ENCODE measurements around the gene FAM228A. TPM values are rescaled to one million over a fixed set of nuclear protein-coding genes. Genes with fewer than 3 reads are reported as not detected.

Gene FAM228A
- total and polyA plus RNA-seq, 2 donors (not counting 1 experiment from before 2014, with no cell fraction given): 0.07 TPM; not detected in 1

DNA sequence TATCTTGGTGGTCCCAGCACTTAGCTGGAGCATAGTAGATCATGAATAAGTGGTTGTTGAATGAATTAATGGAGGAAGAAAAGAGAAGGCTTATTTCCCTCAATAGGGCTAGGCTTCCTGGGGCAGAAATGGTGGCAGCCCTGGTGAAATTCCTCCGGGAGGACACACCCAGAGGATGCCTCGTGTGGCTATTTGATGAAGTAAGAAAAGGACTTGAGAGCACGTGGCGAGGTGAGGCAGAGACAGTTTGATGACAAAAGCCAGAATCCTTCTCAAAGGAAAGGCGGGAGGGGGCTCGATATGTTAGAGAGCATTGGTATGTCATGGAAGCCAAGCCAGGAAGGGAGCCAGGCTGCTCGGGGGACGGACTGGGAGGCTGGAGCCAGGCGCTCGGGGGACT lies 14.7 kb downstream of the FAM228A start:
- TF ChIP-seq, protein P1, sequence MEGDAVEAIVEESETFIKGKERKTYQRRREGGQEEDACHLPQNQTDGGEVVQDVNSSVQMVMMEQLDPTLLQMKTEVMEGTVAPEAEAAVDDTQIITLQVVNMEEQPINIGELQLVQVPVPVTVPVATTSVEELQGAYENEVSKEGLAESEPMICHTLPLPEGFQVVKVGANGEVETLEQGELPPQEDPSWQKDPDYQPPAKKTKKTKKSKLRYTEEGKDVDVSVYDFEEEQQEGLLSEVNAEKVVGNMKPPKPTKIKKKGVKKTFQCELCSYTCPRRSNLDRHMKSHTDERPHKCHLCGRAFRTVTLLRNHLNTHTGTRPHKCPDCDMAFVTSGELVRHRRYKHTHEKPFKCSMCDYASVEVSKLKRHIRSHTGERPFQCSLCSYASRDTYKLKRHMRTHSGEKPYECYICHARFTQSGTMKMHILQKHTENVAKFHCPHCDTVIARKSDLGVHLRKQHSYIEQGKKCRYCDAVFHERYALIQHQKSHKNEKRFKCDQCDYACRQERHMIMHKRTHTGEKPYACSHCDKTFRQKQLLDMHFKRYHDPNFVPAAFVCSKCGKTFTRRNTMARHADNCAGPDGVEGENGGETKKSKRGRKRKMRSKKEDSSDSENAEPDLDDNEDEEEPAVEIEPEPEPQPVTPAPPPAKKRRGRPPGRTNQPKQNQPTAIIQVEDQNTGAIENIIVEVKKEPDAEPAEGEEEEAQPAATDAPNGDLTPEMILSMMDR (IDR thresholded peaks at IDR 0.05): no peak
- TF ChIP-seq EZH2 (IDR thresholded peaks at IDR 0.05; ENCODE audit: borderline replicate concordance, insufficient read depth, low read depth, low read length, poor library complexity, severe bottlenecking): no peak
- no peaks in the 10 kb centered on the region for H3K4me1 ChIP-seq (ENCODE audit: control insufficient read depth in 2 of 2, insufficient read depth in 2 of 2, low read length in 2 of 2)
- Mint-ChIP-seq H3K4me1 (no peaks in the 10 kb centered on the region), H3K9me3 (ENCODE audit: insufficient read depth) (peaks cover 5% of the 10 kb centered on the region), H3K4me3 (no peak overlapping the region), H3K27me3 (no peaks in the 10 kb centered on the region), H3K27ac (no peak overlapping the region)
- intact Hi-C loops (cut with micrococcal nuclease): no loop called here
- H3K36me3 ChIP-seq (replicated peaks in 1 of 2; ENCODE audit: control extremely low read depth in 1 of 2, control insufficient read depth in 1 of 2, extremely low read depth in 1 of 2, insufficient read depth in 2 of 2, low read length in 1 of 2): no peaks in the 10 kb centered on the region
- POLR2A ChIA-PET: no interaction called here
- H3K9ac ChIP-seq (ENCODE audit: low read length): no peak overlapping the region
- no peaks in the 10 kb centered on the region for H3K79me2 ChIP-seq (ENCODE audit: control insufficient read depth, insufficient read depth, low read length)
- H3K4me3 ChIP-seq (ENCODE audit: control extremely low read depth in 1 of 5, extremely low read depth in 1 of 5, insufficient read depth in 1 of 5, low read depth in 2 of 5, low read length in 4 of 5): no peak overlapping the region
- no peak overlapping the region for H2AFZ ChIP-seq (ENCODE audit: insufficient read depth, low read depth, low read length, poor library complexity, severe bottlenecking)
- no peaks in the 10 kb centered on the region for H4K20me1 ChIP-seq (ENCODE audit: control insufficient read depth, insufficient read depth, low read length, poor library complexity, severe bottlenecking)
- WGBS (ENCODE audit: insufficient coverage): 93% methylated on average over 10 of the region's 10 CpGs
- no peaks in the 10 kb centered on the region for H3K27me3 ChIP-seq (replicated peaks in 1 of 4; ENCODE audit: control extremely low read depth in 1 of 4, control insufficient read depth in 3 of 4, insufficient read depth in 4 of 4, low read length in 3 of 4)
- CTCF ChIA-PET: no interaction called here
- DNase-seq (no peak), ATAC-seq (ENCODE audit: low read depth) (no peak)
- H3K4me2 ChIP-seq (replicated peaks; ENCODE audit: low read depth, low read length, poor library complexity, severe bottlenecking): no peak overlapping the region
- no peaks in the 10 kb centered on the region for H3K9me3 ChIP-seq (ENCODE audit: control extremely low read depth in 1 of 3, control insufficient read depth in 2 of 3, insufficient read depth in 1 of 3, low read length in 2 of 3)
- no peak overlapping the region for H3K27ac ChIP-seq (ENCODE audit: low read length in 2 of 2)

DNA sequence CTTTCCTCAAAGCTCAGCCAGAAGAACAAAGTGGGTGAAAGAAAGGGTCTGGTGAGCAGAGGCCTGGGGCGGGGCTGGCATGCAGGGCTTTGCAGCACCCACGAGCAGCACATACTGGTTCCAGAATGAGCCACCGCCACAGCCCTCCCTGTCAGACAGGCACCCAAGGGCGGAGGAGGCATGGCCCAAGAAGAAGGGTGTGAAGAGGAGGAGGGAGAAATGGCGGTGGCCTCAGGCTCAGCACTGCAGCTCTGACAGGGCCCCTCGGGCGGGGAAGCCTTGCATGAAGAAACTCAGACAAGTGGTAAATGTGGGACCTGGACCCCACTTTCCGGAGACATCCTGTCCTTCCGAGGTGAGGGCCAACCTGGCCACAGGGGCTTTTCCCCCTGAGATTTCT lies 15.7 kb downstream of the FAM228A start:
- Mint-ChIP-seq H3K4me1 (no peaks in the 10 kb centered on the region), H3K4me3 (no peak overlapping the region), H3K9me3 (ENCODE audit: insufficient read depth) (peaks cover 5% of the 10 kb centered on the region), H3K27me3 (no peaks in the 10 kb centered on the region), H3K27ac (no peak overlapping the region)
- WGBS (ENCODE audit: insufficient coverage): 95% methylated on average over 9 of the region's 9 CpGs
- no peak overlapping the region for H2AFZ ChIP-seq (ENCODE audit: insufficient read depth, low read depth, low read length, poor library complexity, severe bottlenecking)
- no peaks in the 10 kb centered on the region for H3K36me3 ChIP-seq (replicated peaks in 1 of 2; ENCODE audit: control extremely low read depth in 1 of 2, control insufficient read depth in 1 of 2, extremely low read depth in 1 of 2, insufficient read depth in 2 of 2, low read length in 1 of 2)
- ATAC-seq (ENCODE audit: low read depth): no peak
- POLR2A ChIA-PET: no interaction called here
- H3K4me3 ChIP-seq (ENCODE audit: control extremely low read depth in 1 of 5, extremely low read depth in 1 of 5, insufficient read depth in 1 of 5, low read depth in 2 of 5, low read length in 4 of 5): no peak overlapping the region
- TF ChIP-seq EZH2 (IDR thresholded peaks at IDR 0.05; ENCODE audit: borderline replicate concordance, insufficient read depth, low read depth, low read length, poor library complexity, severe bottlenecking): no peak
- TF ChIP-seq, protein P1 (IDR thresholded peaks at IDR 0.05): no peak
- no peak overlapping the region for H3K4me2 ChIP-seq (replicated peaks; ENCODE audit: low read depth, low read length, poor library complexity, severe bottlenecking)
- no peaks in the 10 kb centered on the region for H3K4me1 ChIP-seq (ENCODE audit: control insufficient read depth in 2 of 2, insufficient read depth in 2 of 2, low read length in 2 of 2)
- no peaks in the 10 kb centered on the region for H3K79me2 ChIP-seq (ENCODE audit: control insufficient read depth, insufficient read depth, low read length)
- DNase-seq: no peak
- intact Hi-C loops (cut with micrococcal nuclease): no loop called here
- CTCF ChIA-PET: interaction anchor here (1.2 kb wide), 1 partner anchor 28 kb away, joined by 3 read pairs; no protein-coding TSS in a partner anchor
- H4K20me1 ChIP-seq (ENCODE audit: control insufficient read depth, insufficient read depth, low read length, poor library complexity, severe bottlenecking): no peaks in the 10 kb centered on the region
- no peak overlapping the region for H3K27ac ChIP-seq (ENCODE audit: low read length in 2 of 2)
- H3K27me3 ChIP-seq (replicated peaks in 1 of 4; ENCODE audit: control extremely low read depth in 1 of 4, control insufficient read depth in 3 of 4, insufficient read depth in 4 of 4, low read length in 3 of 4): no peaks in the 10 kb centered on the region
- no peaks in the 10 kb centered on the region for H3K9me3 ChIP-seq (ENCODE audit: control extremely low read depth in 1 of 3, control insufficient read depth in 2 of 3, insufficient read depth in 1 of 3, low read length in 2 of 3)
- no peak overlapping the region for H3K9ac ChIP-seq (ENCODE audit: low read length)

All from B cell (primary cell).